WTC11 (cell line): Measurements from ENCODE around the gene TMEM92. TPM values are rescaled to one million over a fixed set of nuclear protein-coding genes. Genes with fewer than 3 reads are reported as not detected.

Experiments used
- ATAC-seq: fragments of 200-7000 bp; cut with Tn5 transposase; 2 replicates; pipeline ENCODE4 v1.10.0; 2021; ENCODE audit warnings: mild to moderate bottlenecking, moderate library complexity
- CTCF ChIA-PET: fragments of 300-600 bp; sonication (Branson Sonifier 250); formaldehyde crosslinking; loops from one replicate; lab custom pipeline; 2021; ENCODE audit warnings: antibody characterized with exemption; lab: Charles Lee
- POLR2A ChIA-PET: fragments of 350-600 bp; sonication (Branson Sonifier 250); formaldehyde crosslinking; loops from one replicate; lab custom pipeline; 2021; ENCODE audit warnings: antibody characterized with exemption; lab: Charles Lee
- DNase-seq: peaks from one replicate; pipeline ENCODE4 v3.0.0; 2021; ENCODE audit warnings: low spot score
- H3K27ac Mint-ChIP-seq: 2 replicates; pipeline ENCODE4 v1.8.0; 2021; ENCODE audit warnings: mixed read lengths
- H3K27me3 Mint-ChIP-seq: 2 replicates; pipeline ENCODE4 v1.8.0; 2021; ENCODE audit warnings: low read depth, mild to moderate bottlenecking, moderate library complexity, mixed read lengths
- H3K36me3 Mint-ChIP-seq: 2 replicates; pipeline ENCODE4 v1.8.0; 2021; ENCODE audit warnings: mixed read lengths
- H3K4me1 Mint-ChIP-seq: 2 replicates; pipeline ENCODE4 v1.8.0; 2022; ENCODE audit warnings: mixed read lengths
- H3K4me3 Mint-ChIP-seq: 2 replicates; pipeline ENCODE4 v1.8.0; 2021; ENCODE audit warnings: mild to moderate bottlenecking, moderate library complexity, mixed read lengths
- H3K9me3 Mint-ChIP-seq: 2 replicates; pipeline ENCODE4 v1.8.0; 2021; ENCODE audit warnings: mixed read lengths
- CREM ChIP-seq: sonication (generic); formaldehyde crosslinking; IDR thresholded peaks from 2 replicates; pipeline ENCODE4 v1.8.1; 2022; ENCODE audit warnings: mild to moderate bottlenecking, missing genetic modification reagents, moderate library complexity
- ESRRA ChIP-seq: sonication (generic); formaldehyde crosslinking; IDR thresholded peaks from 2 replicates; pipeline ENCODE4 v1.8.1; 2022; ENCODE audit warnings: mild to moderate bottlenecking, missing genetic modification reagents, borderline replicate concordance
- HMGA2 ChIP-seq: fragments of 250-450 bp; sonication (Bioruptor Pico); IDR thresholded peaks from 2 replicates; pipeline ENCODE4 v1.4.0; 2021; ENCODE audit warnings: mild to moderate bottlenecking, moderate library complexity
- JAZF1 ChIP-seq: fragments of 250-450 bp; sonication (Bioruptor Pico); IDR thresholded peaks from 2 replicates; pipeline ENCODE4 v1.9.0; 2021; ENCODE audit warnings: moderate library complexity, mild to moderate bottlenecking, inconsistent platforms
- NR3C1 ChIP-seq: sonication (generic); formaldehyde crosslinking; conservative IDR thresholded peaks from 2 replicates; pipeline ENCODE4 v1.8.1; 2023; ENCODE audit warnings: low read depth, mild to moderate bottlenecking, missing genetic modification reagents
- RORB ChIP-seq: fragments of 250-450 bp; sonication (Bioruptor Pico); IDR thresholded peaks from 2 replicates; pipeline ENCODE4 v1.9.0; 2021; ENCODE audit warnings: mild to moderate bottlenecking
- ZNF138 ChIP-seq: sonication (generic); formaldehyde crosslinking; conservative IDR thresholded peaks from 2 replicates; pipeline ENCODE4 v1.8.1; 2022; ENCODE audit warnings: mild to moderate bottlenecking, moderate library complexity, missing genetic modification reagents
- ZNF232 ChIP-seq: sonication (generic); formaldehyde crosslinking; IDR thresholded peaks from 2 replicates; pipeline ENCODE4 v1.8.0; 2022; ENCODE audit warnings: mild to moderate bottlenecking, missing genetic modification reagents
- ZNF416 ChIP-seq: fragments of 250-450 bp; sonication (Bioruptor Pico); IDR thresholded peaks from 2 replicates; pipeline ENCODE4 v1.9.0; 2021; ENCODE audit warnings: mild to moderate bottlenecking, inconsistent platforms
- total RNA-seq: library from RNA; stranded (reverse); gene quantifications from 3 replicates; pipeline ENCODE4 v1.2.3, GENCODE V29; 2021
- TF ChIP-seq, protein P1 (sequence below): sonication (generic); formaldehyde crosslinking; IDR thresholded peaks from 2 replicates; pipeline ENCODE4 v1.8.0; 2023; ENCODE audit warnings: mild to moderate bottlenecking, missing genetic modification reagents
- TF ChIP-seq, protein P2 (sequence below): sonication (generic); formaldehyde crosslinking; IDR thresholded peaks from 2 replicates; pipeline ENCODE4 v1.8.1; 2023; ENCODE audit warnings: mild to moderate bottlenecking, missing genetic modification reagents, moderate library complexity
- TF ChIP-seq, protein P3 (sequence below): sonication (generic); formaldehyde crosslinking; IDR thresholded peaks from 2 replicates; pipeline ENCODE4 v1.8.1; 2022; ENCODE audit warnings: mild to moderate bottlenecking, missing genetic modification reagents, moderate library complexity, borderline replicate concordance
- TF ChIP-seq, protein P4 (sequence below): sonication (generic); formaldehyde crosslinking; IDR thresholded peaks from 2 replicates; pipeline ENCODE4 v1.8.1; 2022; ENCODE audit warnings: low read depth, missing genetic modification reagents, borderline replicate concordance
- TF ChIP-seq, protein P5 (sequence below): fragments of 250-450 bp; sonication (Bioruptor Pico); IDR thresholded peaks from 2 replicates; pipeline ENCODE4 v1.8.0; 2021; ENCODE audit warnings: mild to moderate bottlenecking
- TF ChIP-seq, protein P6 (sequence below): sonication (generic); formaldehyde crosslinking; IDR thresholded peaks from 2 replicates; pipeline ENCODE4 v1.8.1; 2022; ENCODE audit warnings: mild to moderate bottlenecking, moderate library complexity, missing genetic modification reagents
- TF ChIP-seq, protein P7 (sequence below): fragments of 250-450 bp; sonication (Bioruptor Pico); IDR thresholded peaks from 2 replicates; pipeline ENCODE4 v1.9.0; 2021; ENCODE audit warnings: moderate library complexity, mild to moderate bottlenecking, inconsistent platforms, borderline replicate concordance

TMEM92 gene
- total RNA-seq, 1 experiment from 2014 or later: 9.8 TPM

DNA sequence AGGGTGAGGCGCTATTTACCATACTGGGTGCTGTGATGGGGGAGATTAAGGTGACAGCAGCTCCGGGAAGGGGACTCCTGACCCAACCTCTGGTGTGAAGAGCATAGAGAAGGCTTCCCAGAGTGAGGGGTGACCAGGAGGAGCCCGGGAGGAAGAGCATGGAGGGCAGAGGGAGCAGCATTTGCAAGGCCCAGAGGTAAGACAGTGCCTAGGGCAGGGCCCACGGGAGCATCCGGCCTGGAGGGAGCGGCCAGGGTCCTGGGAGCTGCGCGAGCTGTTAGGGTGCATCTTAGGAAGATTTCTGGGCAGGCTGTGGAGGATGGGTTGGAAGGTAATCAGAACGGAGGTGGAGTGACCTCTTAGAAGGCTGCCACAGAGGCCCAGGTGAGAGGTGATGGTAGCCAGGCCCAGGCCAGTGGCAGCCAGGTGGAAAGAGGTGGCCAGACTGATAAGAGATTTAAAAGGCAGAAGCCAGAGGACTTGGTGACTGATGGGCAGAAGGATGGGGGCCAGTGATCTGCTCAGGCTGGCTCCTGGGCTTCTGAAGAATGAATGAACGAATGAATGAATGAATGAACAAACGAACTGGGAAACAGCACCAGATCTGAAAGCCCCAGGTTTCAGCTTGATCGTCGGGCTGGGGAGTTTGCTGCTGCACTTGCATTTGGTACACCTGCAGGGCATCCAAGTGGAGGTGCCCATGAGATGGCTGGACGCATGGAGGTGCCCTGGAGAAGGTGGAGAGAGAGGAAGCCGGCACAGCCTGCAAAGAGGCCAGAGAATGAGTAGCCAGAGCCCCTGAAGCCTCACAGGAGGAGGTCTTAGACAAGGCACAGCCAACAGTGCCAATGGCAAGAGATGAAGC, 13.0 kb upstream of the TMEM92 start:
- no peak for DNase-seq
- no peaks in the 10 kb centered on the region for H3K9me3 Mint-ChIP-seq

More for the DNA sequence above, 13.0 kb upstream of the TMEM92 start:
- POLR2A ChIA-PET: no interaction called here
- peaks cover 18% of the 10 kb centered on the region for H3K4me1 Mint-ChIP-seq
- H3K36me3 Mint-ChIP-seq: no peaks in the 10 kb centered on the region
- no peak for ATAC-seq
- no peak overlapping the region for H3K4me3 Mint-ChIP-seq
- H3K27ac Mint-ChIP-seq: no peak overlapping the region
- H3K27me3 Mint-ChIP-seq: no peaks in the 10 kb centered on the region; the same call in 1 of the 2 replicates
- TF ChIP-seq, protein P1, sequence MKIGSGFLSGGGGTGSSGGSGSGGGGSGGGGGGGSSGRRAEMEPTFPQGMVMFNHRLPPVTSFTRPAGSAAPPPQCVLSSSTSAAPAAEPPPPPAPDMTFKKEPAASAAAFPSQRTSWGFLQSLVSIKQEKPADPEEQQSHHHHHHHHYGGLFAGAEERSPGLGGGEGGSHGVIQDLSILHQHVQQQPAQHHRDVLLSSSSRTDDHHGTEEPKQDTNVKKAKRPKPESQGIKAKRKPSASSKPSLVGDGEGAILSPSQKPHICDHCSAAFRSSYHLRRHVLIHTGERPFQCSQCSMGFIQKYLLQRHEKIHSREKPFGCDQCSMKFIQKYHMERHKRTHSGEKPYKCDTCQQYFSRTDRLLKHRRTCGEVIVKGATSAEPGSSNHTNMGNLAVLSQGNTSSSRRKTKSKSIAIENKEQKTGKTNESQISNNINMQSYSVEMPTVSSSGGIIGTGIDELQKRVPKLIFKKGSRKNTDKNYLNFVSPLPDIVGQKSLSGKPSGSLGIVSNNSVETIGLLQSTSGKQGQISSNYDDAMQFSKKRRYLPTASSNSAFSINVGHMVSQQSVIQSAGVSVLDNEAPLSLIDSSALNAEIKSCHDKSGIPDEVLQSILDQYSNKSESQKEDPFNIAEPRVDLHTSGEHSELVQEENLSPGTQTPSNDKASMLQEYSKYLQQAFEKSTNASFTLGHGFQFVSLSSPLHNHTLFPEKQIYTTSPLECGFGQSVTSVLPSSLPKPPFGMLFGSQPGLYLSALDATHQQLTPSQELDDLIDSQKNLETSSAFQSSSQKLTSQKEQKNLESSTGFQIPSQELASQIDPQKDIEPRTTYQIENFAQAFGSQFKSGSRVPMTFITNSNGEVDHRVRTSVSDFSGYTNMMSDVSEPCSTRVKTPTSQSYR (CRISPR knock-in tag): no peak
- TF ChIP-seq CREM: no peak
- no peak for TF ChIP-seq HMGA2 (CRISPR knock-in tag)
- TF ChIP-seq, protein P2, sequence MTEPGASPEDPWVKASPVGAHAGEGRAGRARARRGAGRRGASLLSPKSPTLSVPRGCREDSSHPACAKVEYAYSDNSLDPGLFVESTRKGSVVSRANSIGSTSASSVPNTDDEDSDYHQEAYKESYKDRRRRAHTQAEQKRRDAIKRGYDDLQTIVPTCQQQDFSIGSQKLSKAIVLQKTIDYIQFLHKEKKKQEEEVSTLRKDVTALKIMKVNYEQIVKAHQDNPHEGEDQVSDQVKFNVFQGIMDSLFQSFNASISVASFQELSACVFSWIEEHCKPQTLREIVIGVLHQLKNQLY (CRISPR knock-in tag): no peak
- TF ChIP-seq, protein P3, sequence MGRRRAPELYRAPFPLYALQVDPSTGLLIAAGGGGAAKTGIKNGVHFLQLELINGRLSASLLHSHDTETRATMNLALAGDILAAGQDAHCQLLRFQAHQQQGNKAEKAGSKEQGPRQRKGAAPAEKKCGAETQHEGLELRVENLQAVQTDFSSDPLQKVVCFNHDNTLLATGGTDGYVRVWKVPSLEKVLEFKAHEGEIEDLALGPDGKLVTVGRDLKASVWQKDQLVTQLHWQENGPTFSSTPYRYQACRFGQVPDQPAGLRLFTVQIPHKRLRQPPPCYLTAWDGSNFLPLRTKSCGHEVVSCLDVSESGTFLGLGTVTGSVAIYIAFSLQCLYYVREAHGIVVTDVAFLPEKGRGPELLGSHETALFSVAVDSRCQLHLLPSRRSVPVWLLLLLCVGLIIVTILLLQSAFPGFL (CRISPR knock-in tag): no peak
- TF ChIP-seq ZNF416 (CRISPR knock-in tag): no peak
- TF ChIP-seq, protein P4, sequence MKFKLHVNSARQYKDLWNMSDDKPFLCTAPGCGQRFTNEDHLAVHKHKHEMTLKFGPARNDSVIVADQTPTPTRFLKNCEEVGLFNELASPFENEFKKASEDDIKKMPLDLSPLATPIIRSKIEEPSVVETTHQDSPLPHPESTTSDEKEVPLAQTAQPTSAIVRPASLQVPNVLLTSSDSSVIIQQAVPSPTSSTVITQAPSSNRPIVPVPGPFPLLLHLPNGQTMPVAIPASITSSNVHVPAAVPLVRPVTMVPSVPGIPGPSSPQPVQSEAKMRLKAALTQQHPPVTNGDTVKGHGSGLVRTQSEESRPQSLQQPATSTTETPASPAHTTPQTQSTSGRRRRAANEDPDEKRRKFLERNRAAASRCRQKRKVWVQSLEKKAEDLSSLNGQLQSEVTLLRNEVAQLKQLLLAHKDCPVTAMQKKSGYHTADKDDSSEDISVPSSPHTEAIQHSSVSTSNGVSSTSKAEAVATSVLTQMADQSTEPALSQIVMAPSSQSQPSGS (CRISPR knock-in tag): no peak
- no peak for TF ChIP-seq ESRRA (CRISPR knock-in tag)
- no peak for TF ChIP-seq JAZF1 (CRISPR knock-in tag)
- TF ChIP-seq ZNF138 (CRISPR knock-in tag): no peak
- TF ChIP-seq, protein P5, sequence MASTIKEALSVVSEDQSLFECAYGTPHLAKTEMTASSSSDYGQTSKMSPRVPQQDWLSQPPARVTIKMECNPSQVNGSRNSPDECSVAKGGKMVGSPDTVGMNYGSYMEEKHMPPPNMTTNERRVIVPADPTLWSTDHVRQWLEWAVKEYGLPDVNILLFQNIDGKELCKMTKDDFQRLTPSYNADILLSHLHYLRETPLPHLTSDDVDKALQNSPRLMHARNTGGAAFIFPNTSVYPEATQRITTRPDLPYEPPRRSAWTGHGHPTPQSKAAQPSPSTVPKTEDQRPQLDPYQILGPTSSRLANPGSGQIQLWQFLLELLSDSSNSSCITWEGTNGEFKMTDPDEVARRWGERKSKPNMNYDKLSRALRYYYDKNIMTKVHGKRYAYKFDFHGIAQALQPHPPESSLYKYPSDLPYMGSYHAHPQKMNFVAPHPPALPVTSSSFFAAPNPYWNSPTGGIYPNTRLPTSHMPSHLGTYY (CRISPR knock-in tag): no peak
- TF ChIP-seq RORB (CRISPR knock-in tag): no peak
- no peak for TF ChIP-seq ZNF232
- TF ChIP-seq, protein P6, sequence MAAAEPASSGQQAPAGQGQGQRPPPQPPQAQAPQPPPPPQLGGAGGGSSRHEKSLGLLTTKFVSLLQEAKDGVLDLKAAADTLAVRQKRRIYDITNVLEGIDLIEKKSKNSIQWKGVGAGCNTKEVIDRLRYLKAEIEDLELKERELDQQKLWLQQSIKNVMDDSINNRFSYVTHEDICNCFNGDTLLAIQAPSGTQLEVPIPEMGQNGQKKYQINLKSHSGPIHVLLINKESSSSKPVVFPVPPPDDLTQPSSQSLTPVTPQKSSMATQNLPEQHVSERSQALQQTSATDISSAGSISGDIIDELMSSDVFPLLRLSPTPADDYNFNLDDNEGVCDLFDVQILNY: no peak
- TF ChIP-seq, protein P7, sequence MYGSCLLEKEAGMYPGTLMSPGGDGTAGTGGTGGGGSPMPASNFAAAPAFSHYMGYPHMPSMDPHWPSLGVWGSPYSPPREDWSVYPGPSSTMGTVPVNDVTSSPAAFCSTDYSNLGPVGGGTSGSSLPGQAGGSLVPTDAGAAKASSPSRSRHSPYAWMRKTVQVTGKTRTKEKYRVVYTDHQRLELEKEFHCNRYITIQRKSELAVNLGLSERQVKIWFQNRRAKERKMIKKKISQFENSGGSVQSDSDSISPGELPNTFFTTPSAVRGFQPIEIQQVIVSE (CRISPR knock-in tag): no peak
- no peak for TF ChIP-seq NR3C1 (CRISPR knock-in tag)
- CTCF ChIA-PET: interaction anchor here (1.2 kb wide), 1 partner anchor 61 kb away, joined by 3 read pairs; no protein-coding TSS in a partner anchor
